H1 (cell line): ENCODE measurements around the gene PHLDA1. TPM values are rescaled to one million over a fixed set of nuclear protein-coding genes. Genes with fewer than 3 reads are reported as not detected.

Experiments used
- CTCF ChIA-PET: fragments of 300-600 bp; sonication (Branson Sonifier 250); formaldehyde crosslinking; loops from one replicate; lab custom pipeline; 2021; ENCODE audit not compliant: partially characterized antibody; lab: Charles Lee
- POLR2A ChIA-PET: fragments of 300-600 bp; sonication (Branson Sonifier 250); formaldehyde crosslinking; loops from one replicate; lab custom pipeline; 2021; ENCODE audit warnings: inconsistent platforms; ENCODE audit not compliant: partially characterized antibody; lab: Charles Lee
- DNase-seq, 2 experiments: peaks; one replicate each; pipeline versions ENCODE4 v3.0.0 to v3.0.0-alpha.2; 2010 to 2022; ENCODE audit warnings: low spot score in 2 of 2, low read depth in 1 of 2, mixed read lengths in 1 of 2
- FAIRE-seq: peaks from 2 replicates; lab custom pipeline; 2011; peaks lifted over from hg19 to GRCh38; lab: Jason Lieb, UNC
- H2AFZ ChIP-seq: 2 replicates; pipeline ENCODE4 v1.8.1; 2012; ENCODE audit warnings: low read length, inconsistent platforms
- H2AK5ac ChIP-seq: 2 replicates; pipeline ENCODE4 v1.6.1; 2013; ENCODE audit warnings: low read depth, low read length
- H2BK120ac ChIP-seq: replicated peaks from 2 replicates; pipeline ENCODE3; 2013; ENCODE audit warnings: low read depth, low read length, inconsistent platforms
- H2BK12ac ChIP-seq: 2 replicates; pipeline ENCODE4 v1.6.1; 2013; ENCODE audit warnings: low read depth, low read length
- H2BK15ac ChIP-seq: 2 replicates; pipeline ENCODE4 v1.6.1; 2013; ENCODE audit warnings: low read length
- H2BK20ac ChIP-seq: 2 replicates; pipeline ENCODE4 v1.6.1; 2013; ENCODE audit warnings: low read length
- H2BK5ac ChIP-seq: 2 replicates; pipeline ENCODE4 v1.6.1; 2013; ENCODE audit warnings: low read depth, low read length
- H3K14ac ChIP-seq: 2 replicates; pipeline ENCODE4 v1.6.1; 2013; ENCODE audit warnings: inconsistent platforms; ENCODE audit not compliant: insufficient read length
- H3K18ac ChIP-seq: 2 replicates; pipeline ENCODE4 v1.6.1; 2013; ENCODE audit warnings: low read length; ENCODE audit errors: extremely low read depth
- H3K23ac ChIP-seq: 2 replicates; pipeline ENCODE4 v1.6.1; 2013; ENCODE audit warnings: inconsistent platforms; ENCODE audit not compliant: insufficient read length
- H3K23me2 ChIP-seq: 2 replicates; pipeline ENCODE4 v1.6.1; 2013; ENCODE audit warnings: low read depth, low read length
- H3K27ac ChIP-seq: 2 replicates; pipeline ENCODE4 v1.6.1; 2011; ENCODE audit warnings: low read depth, low read length, inconsistent platforms
- H3K27me3 ChIP-seq, 4 experiments: replicated peaks in 1 of 4; 1 replicate in 1 of 4; 2 replicates in 3 of 4; pipeline versions ENCODE4 v1.6.1 to v1.8.1; 2011 to 2013; ENCODE audit warnings: low read length in 3 of 4, mild to moderate bottlenecking in 3 of 4, inconsistent platforms in 2 of 4, mixed read lengths in 2 of 4, moderate library complexity in 1 of 4; ENCODE audit not compliant: control insufficient read depth in 3 of 4, insufficient read depth in 3 of 4; ENCODE audit errors: extremely low read depth in 1 of 4
- H3K36me3 ChIP-seq, 4 experiments: 2 replicates each; pipeline versions ENCODE4 v1.6.1 to v1.8.1; 2011 to 2013; ENCODE audit warnings: mild to moderate bottlenecking in 4 of 4, low read length in 3 of 4, moderate library complexity in 2 of 4, control low read depth in 1 of 4, inconsistent platforms in 1 of 4; ENCODE audit not compliant: insufficient read depth in 4 of 4, control insufficient read depth in 2 of 4
- H3K4ac ChIP-seq: replicated peaks from 2 replicates; pipeline ENCODE3; 2013; ENCODE audit warnings: low read length, low read depth, mixed read lengths, inconsistent platforms; ENCODE audit not compliant: insufficient read length
- H3K4me1 ChIP-seq, 4 experiments: replicated peaks in 1 of 4; 1 replicate in 1 of 4; 2 replicates in 3 of 4; pipeline versions ENCODE4 v1.6.1 to v1.8.1; 2011 to 2013; ENCODE audit warnings: low read length in 3 of 4, inconsistent platforms in 2 of 4, mixed read lengths in 1 of 4; ENCODE audit not compliant: insufficient read depth in 4 of 4, control insufficient read depth in 3 of 4
- H3K4me2 ChIP-seq, 2 experiments: 2 replicates each; pipeline versions ENCODE4 v1.6.1 to v1.8.1; 2011 to 2013; ENCODE audit warnings: low read depth in 2 of 2, low read length in 2 of 2, control low read depth in 1 of 2, inconsistent platforms in 1 of 2, mild to moderate bottlenecking in 1 of 2; ENCODE audit not compliant: insufficient read depth in 1 of 2
- H3K4me3 ChIP-seq, 4 experiments: fragments of 200-600, 300-600 bp in 1 of 4; sonication (generic), shearing (Covaris generic), sonication (Bioruptor Twin) in 1 of 4; 2 replicates each; pipeline versions ENCODE4 v1.5.1 to v1.8.1; 2011 to 2016; ENCODE audit warnings: low read length in 4 of 4, low read depth in 3 of 4, control low read depth in 2 of 4, inconsistent platforms in 2 of 4, mild to moderate bottlenecking in 2 of 4, mixed read lengths in 1 of 4, moderate library complexity in 1 of 4; ENCODE audit not compliant: insufficient read depth in 2 of 4; ENCODE audit errors: extremely low read depth in 1 of 4
- H3K56ac ChIP-seq: replicated peaks from 2 replicates; pipeline ENCODE3; 2013; ENCODE audit warnings: low read depth, mild to moderate bottlenecking, mixed read lengths, low read length, inconsistent platforms; ENCODE audit not compliant: insufficient read length
- H3K79me1 ChIP-seq: 2 replicates; pipeline ENCODE4 v1.6.1; 2013; ENCODE audit warnings: low read depth, low read length, control low read depth
- H3K79me2 ChIP-seq, 2 experiments: 2 replicates each; pipeline versions ENCODE4 v1.6.1 to v1.8.1; 2012 to 2013; ENCODE audit warnings: low read length in 2 of 2, mild to moderate bottlenecking in 2 of 2, inconsistent platforms in 1 of 2; ENCODE audit not compliant: insufficient read depth in 2 of 2, control insufficient read depth in 1 of 2
- H3K9ac ChIP-seq, 4 experiments: replicated peaks in 1 of 4; 1 replicate in 1 of 4; 2 replicates in 3 of 4; pipeline versions ENCODE4 v1.6.1 to v1.8.1; 2011 to 2013; ENCODE audit warnings: low read depth in 3 of 4, low read length in 3 of 4, control low read depth in 2 of 4, mild to moderate bottlenecking in 2 of 4, moderate library complexity in 2 of 4, inconsistent platforms in 1 of 4; ENCODE audit errors: extremely low read depth in 1 of 4
- H3K9me3 ChIP-seq, 2 experiments: 2 replicates each; pipeline versions ENCODE4 v1.6.1 to v1.8.1; 2012 to 2013; ENCODE audit warnings: mild to moderate bottlenecking in 2 of 2, moderate library complexity in 2 of 2, control low read depth in 1 of 2, inconsistent platforms in 1 of 2, low read depth in 1 of 2, low read length in 1 of 2, mixed read lengths in 1 of 2; ENCODE audit not compliant: insufficient read depth in 2 of 2
- H4K20me1 ChIP-seq, 2 experiments: replicated peaks in 1 of 2; 2 replicates each; pipeline versions ENCODE3 to v1.8.1; 2011 to 2013; ENCODE audit warnings: inconsistent platforms in 2 of 2, low read length in 2 of 2, mild to moderate bottlenecking in 1 of 2; ENCODE audit not compliant: insufficient read depth in 2 of 2, control insufficient read depth in 1 of 2
- H4K5ac ChIP-seq: 2 replicates; pipeline ENCODE4 v1.6.1; 2013; ENCODE audit warnings: low read length, low read depth, mixed read lengths, inconsistent platforms; ENCODE audit not compliant: insufficient read length
- H4K8ac ChIP-seq: 2 replicates; pipeline ENCODE4 v1.8.0; 2013; ENCODE audit warnings: mild to moderate bottlenecking, moderate library complexity, low read length, inconsistent platforms; ENCODE audit not compliant: insufficient read depth; ENCODE audit errors: extremely low read depth
- H4K91ac ChIP-seq: replicated peaks from 2 replicates; pipeline ENCODE3; 2013; ENCODE audit warnings: low read length, mixed read lengths, inconsistent platforms; ENCODE audit not compliant: insufficient read length
- ASH2L ChIP-seq: fragments of 200-600, 300-600 bp; sonication (generic); IDR thresholded peaks from one replicate; pipeline ENCODE4 v1.7.1; 2017; ENCODE audit warnings: low read length
- WGBS, 2 experiments: shearing (Covaris generic) in 1 of 2; methylation state at CpG; one replicate each; pipeline versions ENCODE4 v1.1.6 to v1.1.7; 2013 to 2015; ENCODE audit warnings: low lambda C conversion rate in 2 of 2, mixed read lengths in 2 of 2, inconsistent platforms in 1 of 2, low coverage in 1 of 2, missing lambda C conversion rate in 1 of 2; ENCODE audit not compliant: insufficient replicate concordance in 2 of 2, insufficient coverage in 1 of 2, insufficient read length in 1 of 2; ENCODE audit errors: extremely low coverage in 1 of 2, missing lambda C conversion rate in 1 of 2; 5-methylcytosine and 5-hydroxymethylcytosine counted together
- polyA plus RNA-seq, 7 experiments: library from polyadenylated mRNA; depleted of rRNA in 3 of 7; stranded (reverse) in 5 of 7; unstranded in 2 of 7; fragments of >200 nt in 5 of 7; fragments of 200-250 nt in 2 of 7; gene quantifications; 1 replicate in 5 of 7; 2 replicates in 1 of 7; 4 replicates in 1 of 7; pipeline versions ENCODE4 v1.2.1 to v1.2.3, GENCODE V29; 2011 to 2013; ENCODE audit warnings: missing spikeins in 2 of 7, mixed read lengths in 2 of 7
- total RNA-seq: library from RNA; stranded (reverse); fragmentation: NEBNext Ultra II Directional; extraction: Animal tissue kit (Norgen Biotek cat#: 25700); gene quantifications from 2 replicates; pipeline ENCODE4 v1.2.1, GENCODE V29; 2021
- TF ChIP-seq, protein P1 (sequence below): IDR thresholded peaks from 2 replicates; pipeline ENCODE4 v1.6.1; 2012; ENCODE audit warnings: inconsistent platforms

The PHLDA1 gene
- total and polyA plus RNA-seq, 2 of the 8 experiments (the other 6 are each of a cell fraction or from before 2014, with no cell fraction given) = 18.9 to 19.4 TPM

DNA sequence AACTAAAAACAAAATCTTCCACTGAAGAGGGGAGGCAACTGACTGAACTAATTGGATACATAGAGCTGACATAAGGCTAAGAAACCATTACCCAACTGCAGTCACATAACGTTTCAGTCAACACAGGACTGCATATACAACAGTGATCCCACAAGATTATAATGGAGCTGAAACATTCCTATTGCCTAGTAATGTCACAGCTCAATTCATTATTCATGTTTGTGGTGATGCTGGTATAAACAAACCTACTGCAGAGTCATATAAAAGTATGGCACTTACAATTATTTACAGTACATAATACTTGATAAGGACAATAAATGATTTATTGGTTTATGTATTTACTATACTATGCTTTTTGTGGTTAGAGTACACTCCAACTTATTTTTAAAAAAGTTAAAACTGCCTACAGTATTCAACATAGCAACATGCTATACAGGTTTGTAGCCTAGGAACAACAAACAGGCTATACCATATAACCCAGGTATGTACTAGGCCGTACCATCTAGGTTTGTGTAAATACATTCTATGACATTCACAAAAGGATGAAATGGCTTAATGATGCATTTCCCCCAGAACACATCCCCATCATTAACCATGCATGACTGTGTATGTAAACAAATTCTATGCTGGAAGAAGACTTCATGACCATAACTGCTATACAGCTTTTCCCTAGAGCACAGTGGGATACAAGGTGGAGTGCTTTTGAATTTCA, 48.6 kb upstream of the PHLDA1 start:
- Histone ChIP-seq H2AK5ac (no peak overlapping the region), H3K9ac (no peak overlapping the region), H3K18ac (no peak overlapping the region), H4K8ac (no peak overlapping the region), H3K4ac (no peak overlapping the region), H3K23me2 (peaks cover 2% of the 10 kb centered on the region; the same call in 1 of the 2 replicates), H3K4me1 (peaks cover 0 to 16% (median 10%) of the 10 kb centered on the region in 4 experiments; a peak in 5 of 7 replicates), H3K79me1 (no peaks in the 10 kb centered on the region), H3K4me3 (peak overlapping the region in 1 of 4 experiments; percentile 3; a peak in 1 of 8 replicates), H3K27me3 (no peaks in the 10 kb centered on the region), H2BK5ac (no peak overlapping the region), H4K20me1 (peaks cover 28 to 41% of the 10 kb centered on the region in 2 experiments), H3K9me3 (no peaks in the 10 kb centered on the region), H4K91ac (no peak overlapping the region), H3K36me3 (peaks cover 0 to 28% (median 1%) of the 10 kb centered on the region in 4 experiments; a peak in 1 of 8 replicates), H2BK20ac (no peak overlapping the region), H4K5ac (no peak overlapping the region), H2BK120ac (no peak overlapping the region), H3K23ac (no peak overlapping the region), H3K56ac (no peak overlapping the region), H3K79me2 (peaks cover 78 to 90% of the 10 kb centered on the region in 2 experiments), H2BK12ac (no peak overlapping the region), H2AFZ (no peak overlapping the region), H3K14ac (no peak overlapping the region), H3K27ac (no peak overlapping the region), H2BK15ac (no peak overlapping the region), H3K4me2 (peak overlapping the region; percentile 24 to 56; a peak in 2 of 4 replicates)
- TF ChIP-seq, protein P1, sequence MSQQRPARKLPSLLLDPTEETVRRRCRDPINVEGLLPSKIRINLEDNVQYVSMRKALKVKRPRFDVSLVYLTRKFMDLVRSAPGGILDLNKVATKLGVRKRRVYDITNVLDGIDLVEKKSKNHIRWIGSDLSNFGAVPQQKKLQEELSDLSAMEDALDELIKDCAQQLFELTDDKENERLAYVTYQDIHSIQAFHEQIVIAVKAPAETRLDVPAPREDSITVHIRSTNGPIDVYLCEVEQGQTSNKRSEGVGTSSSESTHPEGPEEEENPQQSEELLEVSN = no peak
- TF ChIP-seq ASH2L = no peak
- ChIA-PET POLR2A (interaction anchor here (1.0 to 4.7 kb wide), 12 partner anchors 8 to 569 kb away, joined by 3 to 21 read pairs (median 4); partner anchors contain the start of genes BBS10 and KRR1), CTCF (interaction anchor here (0.5 to 2.4 kb wide), 13 partner anchors 11 to 265 kb away, joined by 3 to 7 read pairs (median 4); no protein-coding TSS in a partner anchor)
- DNase-seq (no peak), FAIRE-seq (no peak)
- WGBS, 2 experiments = 95% methylated on average over 2 of the region's 2 CpGs; no CpG with 5 or more reads in 1 of the 2 experiments
